EL (cell line): ENCODE data around the gene PRDM16.

Experiments used
- DNase-seq: peaks from one replicate; pipeline ENCODE4 v3.0.0-alpha.2; 2016

The PRDM16 gene

DNA sequence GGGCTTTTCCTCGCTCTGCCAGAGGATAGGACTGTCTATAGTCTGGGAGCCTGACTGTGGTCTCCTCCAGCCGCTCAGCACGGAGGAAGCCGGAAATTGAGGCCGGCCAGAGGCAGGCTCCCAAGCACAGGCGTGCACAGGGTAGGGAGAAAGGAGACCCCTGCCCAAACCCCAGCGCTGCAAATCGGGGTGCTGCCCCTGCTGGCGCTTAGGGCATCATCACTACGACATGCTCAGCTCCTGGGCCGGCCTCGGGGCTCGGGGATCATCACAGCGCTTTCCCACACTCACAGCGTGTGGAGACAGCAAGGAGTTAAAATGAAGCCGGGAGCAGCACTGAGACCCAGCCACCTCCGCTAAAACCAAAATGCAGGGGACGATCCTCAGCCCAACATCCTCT is 322.7 kb downstream of the PRDM16 start:
- DNase-seq = no peak

DNA sequence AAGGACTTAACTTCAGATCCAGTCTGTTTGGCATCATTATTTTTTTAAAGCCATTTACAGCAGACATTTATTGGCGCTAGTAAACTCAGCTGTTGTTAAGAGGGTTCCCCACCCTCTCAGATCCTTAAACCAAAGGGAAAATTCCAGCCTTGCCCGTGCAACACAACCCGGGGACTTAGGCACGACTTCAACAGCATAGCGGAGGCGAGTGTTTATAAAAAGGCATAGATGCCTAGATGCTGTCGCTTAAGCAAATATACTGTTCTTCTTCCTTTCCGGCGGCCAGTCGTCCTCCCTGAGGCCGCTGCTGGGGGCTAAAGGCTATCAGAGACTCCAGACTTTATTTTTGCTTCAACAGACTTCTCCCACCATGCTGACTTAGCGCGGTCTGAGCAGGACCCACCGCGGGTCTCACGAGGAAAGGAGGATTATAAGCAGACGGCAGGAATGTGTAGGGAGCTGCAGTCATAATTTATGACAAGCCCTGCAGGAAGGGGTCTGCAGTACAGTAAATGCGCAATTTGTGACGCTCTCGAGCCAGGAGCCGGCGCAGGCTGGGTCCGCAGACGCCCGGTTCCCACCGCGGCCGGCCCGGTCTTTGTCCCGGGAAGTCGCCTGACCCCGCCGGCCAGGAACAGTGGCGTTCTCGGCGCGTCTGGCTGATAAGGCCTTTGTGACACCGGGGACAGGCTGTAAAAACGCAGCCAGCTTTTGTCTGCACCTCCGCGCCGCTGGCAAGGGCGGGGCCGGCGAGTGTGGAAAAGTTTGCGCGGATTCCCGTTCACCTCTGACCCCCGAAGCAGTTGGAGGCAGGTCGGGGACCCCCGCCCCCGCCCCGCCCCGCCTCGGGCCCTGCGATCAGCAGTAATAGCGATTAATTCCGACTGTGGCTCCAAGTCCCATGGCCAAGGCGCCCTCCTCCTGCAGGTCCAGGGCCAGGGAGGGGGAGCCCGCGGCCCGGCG is 324.3 kb downstream of the PRDM16 start:
- no peak for DNase-seq

GRCh38 chr1:3393987-3394920 is 325.3 kb downstream of the PRDM16 start:
- DNase-seq = no peak

DNA sequence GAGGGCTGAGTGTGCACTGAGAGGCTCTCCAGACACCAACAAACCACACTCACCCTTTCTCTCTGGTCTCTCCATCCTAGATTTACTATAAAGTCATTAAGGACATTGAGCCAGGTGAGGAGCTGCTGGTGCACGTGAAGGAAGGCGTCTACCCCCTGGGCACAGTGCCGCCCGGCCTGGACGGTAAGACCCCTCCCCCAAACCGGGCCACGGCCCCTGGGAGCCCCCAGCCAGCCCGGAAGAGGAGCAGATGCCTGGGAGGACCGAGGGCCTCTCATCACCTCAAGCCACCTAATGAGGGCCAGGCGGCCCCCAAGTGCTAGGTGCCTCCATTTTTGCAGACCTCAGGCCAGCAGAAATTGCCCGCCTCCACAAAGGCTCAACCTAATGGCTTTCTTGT is 327.4 kb downstream of the PRDM16 start:
- no peak for DNase-seq

DNA sequence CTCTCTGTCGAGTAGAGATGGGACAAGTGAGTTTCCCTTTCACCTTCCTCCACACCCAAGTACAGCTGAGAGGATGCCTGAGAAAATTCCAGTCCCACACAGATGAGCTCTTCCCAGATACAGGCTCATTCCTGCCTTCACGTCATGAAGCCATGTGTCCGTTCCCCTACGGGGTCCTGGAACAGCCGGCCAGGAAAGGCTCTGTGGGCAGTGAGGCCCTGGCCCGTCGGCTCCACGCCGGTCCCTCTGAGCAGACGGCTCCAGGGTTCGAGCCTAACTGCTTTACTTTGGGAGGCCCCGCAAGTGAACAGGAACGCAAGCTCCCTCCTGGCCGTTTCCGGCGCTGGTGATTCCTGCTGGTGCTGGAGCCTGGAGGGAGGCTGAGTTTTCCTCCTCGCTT is 328.3 kb downstream of the PRDM16 start:
- DNase-seq = no peak

GRCh38 chr1:3398396-3399140 is 329.6 kb downstream of the PRDM16 start:
- DNase-seq = no peak

DNA sequence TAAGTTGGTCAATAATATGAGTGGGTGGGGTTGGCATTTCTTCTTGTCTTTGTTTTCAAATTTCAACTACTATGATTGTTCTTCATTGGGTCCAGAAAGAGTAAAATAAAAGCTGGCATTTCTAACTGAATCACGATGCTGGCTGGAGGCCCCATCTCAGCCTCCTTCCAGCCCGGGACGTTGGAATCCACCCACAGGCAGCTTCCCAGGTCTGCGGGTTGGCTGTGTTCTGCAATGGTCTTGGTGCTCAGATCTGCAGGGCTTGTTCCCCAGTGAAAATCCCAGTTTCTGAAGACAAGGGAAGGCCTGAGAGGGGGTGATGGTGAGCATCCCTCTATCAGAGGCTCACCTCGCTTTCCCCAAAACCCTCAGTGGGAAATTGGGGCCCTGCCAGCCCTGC is 330.7 kb downstream of the PRDM16 start:
- no peak for DNase-seq

- no peak for DNase-seq
These were observed 332.7 kb downstream of the PRDM16 start for GRCh38 chr1:3401585-3402257.

- DNase-seq = peak; percentile 7
These were observed 333.4 kb downstream of the PRDM16 start for GRCh38 chr1:3402258-3403010.

DNA sequence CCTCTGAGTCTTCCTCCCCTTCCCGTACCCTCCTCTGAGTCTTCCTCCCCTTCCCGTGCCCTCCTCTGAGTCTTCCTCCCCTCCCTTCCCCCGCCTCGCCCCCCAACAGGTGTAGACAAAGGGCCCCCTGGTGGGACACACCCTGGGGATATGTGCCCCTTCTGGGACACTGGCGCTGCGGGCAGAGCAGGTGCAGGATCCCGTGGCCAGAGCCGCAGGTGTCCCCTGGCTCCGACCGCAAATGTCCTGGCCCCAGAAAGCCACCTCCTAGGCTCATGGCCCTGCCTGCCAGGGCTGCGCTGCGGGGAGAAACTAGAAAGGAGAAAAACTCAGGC is 334.0 kb downstream of the PRDM16 start:
- no peak for DNase-seq

DNA sequence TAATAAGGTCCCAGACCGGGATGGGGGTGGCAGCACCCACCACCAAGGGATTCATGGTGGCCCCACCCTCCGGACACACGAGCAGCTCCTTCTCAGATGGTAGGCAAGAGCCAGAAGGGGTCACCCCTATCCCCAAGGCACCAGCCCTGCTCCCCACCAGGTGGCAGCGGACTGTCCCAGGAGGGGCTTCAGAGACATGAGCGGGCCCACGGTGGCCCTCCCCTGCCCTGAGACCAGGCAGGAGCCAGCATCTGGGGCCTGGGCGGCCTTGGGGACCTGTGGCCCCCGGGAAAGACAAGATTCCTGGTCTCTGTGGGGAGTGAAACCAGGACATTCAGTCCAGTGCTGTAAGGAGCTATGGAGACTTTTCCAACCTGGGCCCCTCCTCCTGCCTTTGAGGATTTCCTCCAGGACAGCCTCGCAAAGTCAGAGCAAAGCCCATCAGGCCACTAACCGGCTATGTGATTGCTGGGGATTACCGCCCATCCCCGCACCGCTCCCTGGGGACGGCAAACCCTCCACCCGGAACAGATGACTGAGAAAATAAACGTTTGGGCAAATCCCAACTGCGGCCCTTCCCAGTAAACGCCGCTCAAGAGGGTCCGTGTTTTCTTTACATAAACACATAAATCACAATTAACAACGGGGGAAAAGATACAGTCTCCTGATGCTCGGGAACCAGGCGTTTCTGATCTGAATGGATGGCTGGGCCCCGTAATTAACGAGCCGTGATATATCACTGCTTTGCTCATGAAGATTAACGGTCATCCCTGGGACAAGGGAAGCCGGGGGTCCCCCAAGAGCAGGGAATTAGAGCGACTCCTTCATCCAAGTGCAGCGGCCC is 334.6 kb downstream of the PRDM16 start:
- DNase-seq = no peak

GRCh38 chr1:3404301-3404700 is 335.3 kb downstream of the PRDM16 start:
- no peak for DNase-seq

- no peak for DNase-seq
These were observed 335.8 kb downstream of the PRDM16 start for GRCh38 chr1:3404801-3405200.

GRCh38 chr1:3405491-3405890 is 336.5 kb downstream of the PRDM16 start:
- no peak for DNase-seq

GRCh38 chr1:3405974-3406867 is 337.2 kb downstream of the PRDM16 start:
- DNase-seq = no peak

DNA sequence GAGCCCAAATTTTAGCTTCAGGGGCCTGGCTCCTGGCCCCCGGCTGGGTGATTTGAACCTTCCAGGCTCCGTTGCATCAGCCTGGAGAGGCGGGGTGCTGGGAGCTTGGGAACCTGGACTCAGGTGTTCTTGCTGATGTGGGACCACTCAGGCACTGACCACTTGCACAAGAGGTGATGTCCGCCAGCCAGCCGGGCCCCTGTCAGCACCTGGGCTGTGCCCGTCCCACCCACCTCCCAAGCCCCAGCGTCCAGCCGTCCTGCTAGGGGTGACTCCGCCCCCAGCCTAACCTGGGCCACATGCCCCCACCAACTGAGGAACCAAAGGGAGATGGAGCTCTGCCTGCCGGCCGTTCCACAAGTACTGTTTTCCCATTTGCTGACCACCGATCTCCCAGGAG is 338.0 kb downstream of the PRDM16 start:
- no peak for DNase-seq

DNA sequence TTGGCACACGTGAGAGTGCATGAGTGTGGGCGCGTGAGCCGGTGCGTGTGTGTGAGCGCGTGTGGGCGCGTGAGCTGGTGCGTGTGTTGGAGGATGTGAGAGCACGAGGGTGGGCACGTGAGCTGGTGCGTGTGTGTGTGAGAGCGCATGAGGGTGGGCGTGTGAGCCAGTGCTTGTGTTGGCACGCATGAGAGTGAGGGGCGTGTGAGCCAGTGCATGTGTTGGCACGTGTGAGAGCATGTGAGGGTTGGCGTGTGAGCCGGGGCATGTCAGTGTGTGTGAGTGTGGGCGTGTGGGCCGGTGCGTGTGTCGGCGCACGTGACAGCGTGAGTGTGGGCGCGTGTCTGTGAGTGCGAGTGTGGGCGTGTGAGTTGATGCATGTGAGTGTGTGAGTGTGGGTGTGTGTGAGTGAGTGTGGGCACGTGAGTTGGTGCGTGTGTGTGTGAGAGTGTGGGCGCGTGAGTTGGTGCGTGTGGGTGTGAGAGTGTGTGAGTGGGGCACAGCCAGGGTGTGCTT is 339.8 kb downstream of the PRDM16 start:
- DNase-seq = no peak

GRCh38 chr1:3409366-3410141 is 340.6 kb downstream of the PRDM16 start:
- DNase-seq = no peak
